Gastroesophageal sphincter (tissue), 3 donors: ENCODE measurements around the gene FGF7.
"Not testable (repeated sequence)": the region's sequence is repeated elsewhere in the genome, so short reads cannot be mapped to it uniquely, and the experiment has no call there.

Experiments used
- CTCF ChIP-seq, 4 experiments: fragments of 200-600 bp in 2 of 4; fragments of 450-650 bp in 2 of 4; sonication (generic) in 1 of 4; IDR thresholded peaks; one replicate each; pipeline ENCODE4 v1.5.1; 2017 to 2019; ENCODE audit warnings: antibody characterized with exemption in 4 of 4, mild to moderate bottlenecking in 2 of 4, moderate library complexity in 2 of 4
- EP300 ChIP-seq: sonication (generic); formaldehyde crosslinking; IDR thresholded peaks from one replicate; pipeline ENCODE4 v1.6.1; 2017; ENCODE audit warnings: antibody characterized with exemption, mild to moderate bottlenecking
- POLR2AphosphoS5 ChIP-seq: sonication (generic); formaldehyde crosslinking; IDR thresholded peaks from one replicate; pipeline ENCODE4 v1.6.1; 2017; ENCODE audit warnings: antibody characterized with exemption

- not testable (repeated sequence) for TF ChIP-seq CTCF (IDR thresholded peaks at IDR 0.05); POLR2AphosphoS5; EP300
Measured at GRCh38 chr15:49478982-49479381, 55.9 kb downstream of the FGF7 start.
